HG02884 (cell line): Measurements from ENCODE around the gene WWOX.
"Not testable (repeated sequence)": the region's sequence is repeated elsewhere in the genome, so short reads cannot be mapped to it uniquely, and the experiment has no call there.

Source experiments
- ATAC-seq: cut with Tn5 transposase; IDR thresholded peaks from one replicate; pipeline ENCODE4 v1.9.1; 2021; ENCODE audit warnings: mild to moderate bottlenecking, moderate library complexity; ENCODE audit not compliant: unreplicated experiment

The WWOX gene

GRCh38 chr16:78099271-78100111, at the start of gene WWOX:
Gene WWOX, plus strand, starts transcription at chr16:78099654.
- peak; percentile 94 for ATAC-seq

GRCh38 chr16:78050734-78051400, 48.6 kb upstream of the WWOX start:
- ATAC-seq = no peak

GRCh38 chr16:78057803-78058564, 41.5 kb upstream of the WWOX start:
- ATAC-seq = no peak

GRCh38 chr16:78059806-78060205, 39.6 kb upstream of the WWOX start:
- ATAC-seq = not testable (repeated sequence)

GRCh38 chr16:78060295-78060694, 39.2 kb upstream of the WWOX start:
- no peak for ATAC-seq

- no peak for ATAC-seq
Observed at GRCh38 chr16:78060809-78061208, 38.6 kb upstream of the WWOX start.

- ATAC-seq = no peak
Observed at GRCh38 chr16:78065319-78065718, 34.1 kb upstream of the WWOX start.

- no peak for ATAC-seq
Observed at GRCh38 chr16:78069913-78070312, 29.5 kb upstream of the WWOX start.

GRCh38 chr16:78072275-78072674, 27.2 kb upstream of the WWOX start:
- ATAC-seq = no peak

- no peak for ATAC-seq
Observed at GRCh38 chr16:78075800-78076199, 23.7 kb upstream of the WWOX start.

GRCh38 chr16:78081341-78081740, 18.1 kb upstream of the WWOX start:
- ATAC-seq = no peak

GRCh38 chr16:78091419-78091818, 8.0 kb upstream of the WWOX start:
- no peak for ATAC-seq

GRCh38 chr16:78092758-78093157, 6.7 kb upstream of the WWOX start:
- no peak for ATAC-seq

GRCh38 chr16:78094166-78094565, 5.3 kb upstream of the WWOX start:
- no peak for ATAC-seq

- ATAC-seq = no peak
Observed at GRCh38 chr16:78094998-78095397, 4.5 kb upstream of the WWOX start.

GRCh38 chr16:78096386-78096785, 3.1 kb upstream of the WWOX start:
- ATAC-seq = no peak

GRCh38 chr16:78097548-78097947, 1.9 kb upstream of the WWOX start:
- ATAC-seq = no peak

- no peak for ATAC-seq
Observed at GRCh38 chr16:78098087-78098486, 1.4 kb upstream of the WWOX start.

GRCh38 chr16:78098595-78099270, 721 bp upstream of the WWOX start:
- no peak for ATAC-seq

- peak; percentile 16 for ATAC-seq
Observed at GRCh38 chr16:78100112-78100467, 636 bp downstream of the WWOX start.

GRCh38 chr16:78102122-78102660, 2.7 kb downstream of the WWOX start:
- no peak for ATAC-seq
